Measurements from ENCODE around the gene MYL5.

GRCh38 chr4:718460-718859 is 44.1 kb downstream of the MYL5 start:
- TF ChIP-seq CTCF (IDR thresholded peaks at IDR 0.05; ENCODE audit: borderline replicate concordance, extremely low read depth, low read length, poor library complexity, severe bottlenecking) (no peak), EZH2 (IDR thresholded peaks at IDR 0.05; ENCODE audit: borderline replicate concordance, low read depth, low read length, severe bottlenecking) (no peak)
